Stromal cell of bone marrow (primary cell): ENCODE data around the gene PEX12.
A peak's percentile ranks its signal among the peaks of the same experiment; 100 is the strongest.
"Not testable (repeated sequence)": the region's sequence is repeated elsewhere in the genome, so short reads cannot be mapped to it uniquely, and the experiment has no call there.

Experiments
- DNase-seq: peaks from one replicate; pipeline ENCODE4 v3.0.0-alpha.2; 2012; ENCODE audit warnings: low read depth

PEX12 gene

GRCh38 chr17:35578197-35578928, at the start of gene PEX12:
PEX12 (minus strand) TSS chr17:35578571; CDS start chr17:35578021, 550 bp downstream.
- peak; percentile 87 for DNase-seq

GRCh38 chr17:35627417-35627816, 49.0 kb upstream of the PEX12 start:
- DNase-seq, result no peak

- no peak for DNase-seq
Observed at GRCh38 chr17:35621768-35622167, 43.4 kb upstream of the PEX12 start.

- DNase-seq, result no peak
Observed at GRCh38 chr17:35618628-35619027, 40.3 kb upstream of the PEX12 start.

- no peak for DNase-seq
Observed at GRCh38 chr17:35617505-35617904, 39.1 kb upstream of the PEX12 start.

GRCh38 chr17:35616536-35616935, 38.2 kb upstream of the PEX12 start:
- no peak for DNase-seq

GRCh38 chr17:35614810-35615209, 36.4 kb upstream of the PEX12 start:
- no peak for DNase-seq

- DNase-seq, result peak; percentile 37
Observed at GRCh38 chr17:35612924-35613521, 34.7 kb upstream of the PEX12 start.

GRCh38 chr17:35610746-35611145, 32.4 kb upstream of the PEX12 start:
- DNase-seq, result not testable (repeated sequence)

GRCh38 chr17:35609831-35610230, 31.5 kb upstream of the PEX12 start:
- DNase-seq, result no peak

GRCh38 chr17:35607239-35607847, 29.0 kb upstream of the PEX12 start:
- DNase-seq, result no peak

GRCh38 chr17:35605678-35606077, 27.3 kb upstream of the PEX12 start:
- DNase-seq, result no peak

- DNase-seq, result no peak
Observed at GRCh38 chr17:35603674-35604073, 25.3 kb upstream of the PEX12 start.

- DNase-seq, result no peak
Observed at GRCh38 chr17:35597604-35598003, 19.2 kb upstream of the PEX12 start.

- no peak for DNase-seq
Observed at GRCh38 chr17:35596530-35597233, 18.3 kb upstream of the PEX12 start.

GRCh38 chr17:35596072-35596471, 17.7 kb upstream of the PEX12 start:
- DNase-seq, result no peak

GRCh38 chr17:35588196-35588920, 10.0 kb upstream of the PEX12 start:
- DNase-seq, result no peak

GRCh38 chr17:35587074-35587961, 8.9 kb upstream of the PEX12 start, which contains the start of gene AP2B1:
AP2B1 (plus strand) TSS chr17:35587322; CDS start chr17:35594031, 6,709 bp downstream.
- peak; percentile 88 for DNase-seq

- DNase-seq, result no peak
Observed at GRCh38 chr17:35586569-35587073, 8.2 kb upstream of the PEX12 start.

GRCh38 chr17:35584061-35584460, 5.7 kb upstream of the PEX12 start:
- no peak for DNase-seq
